Smooth muscle cell (in vitro differentiated cells): ENCODE measurements around the gene CCP110. TPM values are rescaled to one million over a fixed set of nuclear protein-coding genes. Genes with fewer than 3 reads are reported as not detected.
"Not testable (repeated sequence)": the region's sequence is repeated elsewhere in the genome, so short reads cannot be mapped to it uniquely, and the experiment has no call there.

Source experiments
- DNase-seq: peaks from one replicate; lab custom pipeline; 2025; ENCODE audit not compliant: unreplicated experiment; lab: John Stamatoyannopoulos, UW
- H2AFZ ChIP-seq: fragments of 200-600 bp; sonication (generic); 2 replicates; pipeline ENCODE4 v1.6.0; 2016; ENCODE audit warnings: antibody characterized with exemption, low read depth, mild to moderate bottlenecking
- H3F3A ChIP-seq: fragments of 200-600 bp; sonication (generic); 2 replicates; pipeline ENCODE4 v1.6.0; 2017; ENCODE audit warnings: antibody characterized with exemption, low read depth
- H3K27ac ChIP-seq: fragments of 200-600 bp; sonication (generic); 2 replicates; pipeline ENCODE4 v1.5.1; 2016; ENCODE audit warnings: low read depth, mild to moderate bottlenecking
- H3K27me3 ChIP-seq: fragments of 200-600 bp; sonication (generic); 2 replicates; pipeline ENCODE4 v1.6.1; 2016; ENCODE audit warnings: low read depth, mild to moderate bottlenecking
- H3K36me3 ChIP-seq: fragments of 200-600 bp; sonication (generic); 2 replicates; pipeline ENCODE4 v1.5.1; 2016; ENCODE audit warnings: low read depth
- H3K4me1 ChIP-seq: fragments of 200-600 bp; sonication (generic); 2 replicates; pipeline ENCODE4 v1.5.1; 2016; ENCODE audit warnings: low read depth
- H3K4me2 ChIP-seq: fragments of 200-600 bp; sonication (generic); 2 replicates; pipeline ENCODE4 v1.6.0; 2016; ENCODE audit warnings: mild to moderate bottlenecking
- H3K4me3 ChIP-seq: fragments of 200-600 bp; sonication (generic); 2 replicates; pipeline ENCODE4 v1.5.1; 2016; ENCODE audit warnings: mild to moderate bottlenecking
- H3K79me2 ChIP-seq: fragments of 200-600 bp; sonication (generic); 2 replicates; pipeline ENCODE4 v1.6.0; 2016; ENCODE audit warnings: low read depth, mild to moderate bottlenecking
- H3K9ac ChIP-seq: fragments of 200-600 bp; sonication (generic); 2 replicates; pipeline ENCODE4 v1.6.0; 2016; ENCODE audit warnings: low read depth
- H3K9me3 ChIP-seq: fragments of 200-600 bp; sonication (generic); replicated peaks from 2 replicates; pipeline ENCODE4 v1.5.1; 2016; ENCODE audit warnings: low read depth
- H4K20me1 ChIP-seq: fragments of 200-600 bp; sonication (generic); 2 replicates; pipeline ENCODE4 v1.6.0; 2016; ENCODE audit warnings: low read depth
- WGBS: methylation state at CpG from one replicate; pipeline ENCODE4 v1.1.7; 2016; ENCODE audit warnings: low lambda C conversion rate; 5-methylcytosine and 5-hydroxymethylcytosine counted together
- polyA plus RNA-seq: library from polyadenylated mRNA; unstranded; fragments of >200 nt; fragmentation: Nextera tagmentation; extraction: Ambion mirVana; gene quantifications from 2 replicates; pipeline ENCODE4 v1.2.1, GENCODE V29; 2016
- total RNA-seq: library from RNA; depleted of rRNA; stranded (reverse); fragments of >200 nt; gene quantifications from 2 replicates; pipeline ENCODE4 v1.2.3, GENCODE V29; 2014
- TF ChIP-seq, protein P1 (sequence below): fragments of 200-600 bp; sonication (generic); IDR thresholded peaks from 2 replicates; pipeline ENCODE4 v1.5.1; 2017; ENCODE audit warnings: borderline replicate concordance, mild to moderate bottlenecking, antibody characterized with exemption; ENCODE audit not compliant: insufficient read depth, poor library complexity, severe bottlenecking

Gene CCP110
- total and polyA plus RNA-seq, 2 experiments from 2014 or later = 6.2 to 9.3 TPM

- WGBS = 94% methylated on average over 6 of the region's 6 CpGs
Observed at GRCh38 chr16:19540241-19540970, 16.7 kb downstream of the CCP110 start.

DNA sequence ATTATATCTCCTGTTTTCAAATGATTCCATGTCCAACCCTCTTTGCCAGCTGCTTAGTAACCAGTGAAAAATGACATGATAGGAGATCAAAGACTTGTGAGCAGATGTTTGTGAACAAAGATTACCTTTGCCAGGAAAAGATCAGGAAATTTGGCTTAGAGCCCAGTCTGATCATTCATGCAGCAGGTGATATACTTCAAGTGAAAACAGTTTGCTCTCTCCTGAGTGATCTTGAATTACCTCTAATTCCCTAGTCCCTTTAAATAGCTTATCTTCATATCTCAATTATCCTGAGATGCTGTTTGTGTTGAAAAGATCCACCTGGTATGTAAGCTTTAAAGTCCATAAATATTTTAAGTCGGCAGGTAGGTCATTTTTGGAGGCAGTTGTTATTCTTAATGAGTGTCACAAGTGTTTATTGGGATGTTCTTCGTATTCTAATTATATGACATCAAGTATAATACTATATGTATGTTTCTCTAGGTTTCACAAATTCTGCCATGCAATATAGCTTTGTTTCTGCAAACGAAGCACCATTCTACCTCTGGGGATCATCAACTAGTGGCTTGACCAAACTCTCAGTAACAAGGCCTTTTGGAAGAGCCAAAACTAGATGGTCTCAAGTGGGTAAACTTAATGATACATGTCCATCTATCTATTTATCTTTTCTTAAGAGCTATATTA, 18.5 kb downstream of the CCP110 start:
- Histone ChIP-seq H3K27me3 (no peaks in the 10 kb centered on the region), H3K9me3 (no peaks in the 10 kb centered on the region), H3K4me2 (no peak overlapping the region), H3F3A (no peaks in the 10 kb centered on the region), H3K9ac (no peak overlapping the region), H3K79me2 (peaks cover 4% of the 10 kb centered on the region), H3K4me3 (no peak overlapping the region), H3K36me3 (peaks cover 8% of the 10 kb centered on the region), H3K4me1 (no peaks in the 10 kb centered on the region), H4K20me1 (no peaks in the 10 kb centered on the region), H3K27ac (no peak overlapping the region), H2AFZ (no peak overlapping the region)
- WGBS = 91% methylated on average over 3 of the region's 3 CpGs
- TF ChIP-seq, protein P1, sequence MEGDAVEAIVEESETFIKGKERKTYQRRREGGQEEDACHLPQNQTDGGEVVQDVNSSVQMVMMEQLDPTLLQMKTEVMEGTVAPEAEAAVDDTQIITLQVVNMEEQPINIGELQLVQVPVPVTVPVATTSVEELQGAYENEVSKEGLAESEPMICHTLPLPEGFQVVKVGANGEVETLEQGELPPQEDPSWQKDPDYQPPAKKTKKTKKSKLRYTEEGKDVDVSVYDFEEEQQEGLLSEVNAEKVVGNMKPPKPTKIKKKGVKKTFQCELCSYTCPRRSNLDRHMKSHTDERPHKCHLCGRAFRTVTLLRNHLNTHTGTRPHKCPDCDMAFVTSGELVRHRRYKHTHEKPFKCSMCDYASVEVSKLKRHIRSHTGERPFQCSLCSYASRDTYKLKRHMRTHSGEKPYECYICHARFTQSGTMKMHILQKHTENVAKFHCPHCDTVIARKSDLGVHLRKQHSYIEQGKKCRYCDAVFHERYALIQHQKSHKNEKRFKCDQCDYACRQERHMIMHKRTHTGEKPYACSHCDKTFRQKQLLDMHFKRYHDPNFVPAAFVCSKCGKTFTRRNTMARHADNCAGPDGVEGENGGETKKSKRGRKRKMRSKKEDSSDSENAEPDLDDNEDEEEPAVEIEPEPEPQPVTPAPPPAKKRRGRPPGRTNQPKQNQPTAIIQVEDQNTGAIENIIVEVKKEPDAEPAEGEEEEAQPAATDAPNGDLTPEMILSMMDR = no peak
- DNase-seq = no peak

More at GRCh38 chr16:19540241-19540970, 16.7 kb downstream of the CCP110 start:
- Histone ChIP-seq H3K4me1 (no peaks in the 10 kb centered on the region), H3K36me3 (peaks cover 8% of the 10 kb centered on the region), H3K4me2 (no peak overlapping the region), H3K4me3 (no peak overlapping the region), H3K27me3 (no peaks in the 10 kb centered on the region), H3F3A (no peaks in the 10 kb centered on the region), H3K9me3 (no peaks in the 10 kb centered on the region), H3K79me2 (no peaks in the 10 kb centered on the region), H2AFZ (no peak overlapping the region), H3K27ac (no peak overlapping the region), H3K9ac (no peak overlapping the region), H4K20me1 (no peaks in the 10 kb centered on the region)
- TF ChIP-seq, protein P1 = no peak
- DNase-seq = no peak

DNA sequence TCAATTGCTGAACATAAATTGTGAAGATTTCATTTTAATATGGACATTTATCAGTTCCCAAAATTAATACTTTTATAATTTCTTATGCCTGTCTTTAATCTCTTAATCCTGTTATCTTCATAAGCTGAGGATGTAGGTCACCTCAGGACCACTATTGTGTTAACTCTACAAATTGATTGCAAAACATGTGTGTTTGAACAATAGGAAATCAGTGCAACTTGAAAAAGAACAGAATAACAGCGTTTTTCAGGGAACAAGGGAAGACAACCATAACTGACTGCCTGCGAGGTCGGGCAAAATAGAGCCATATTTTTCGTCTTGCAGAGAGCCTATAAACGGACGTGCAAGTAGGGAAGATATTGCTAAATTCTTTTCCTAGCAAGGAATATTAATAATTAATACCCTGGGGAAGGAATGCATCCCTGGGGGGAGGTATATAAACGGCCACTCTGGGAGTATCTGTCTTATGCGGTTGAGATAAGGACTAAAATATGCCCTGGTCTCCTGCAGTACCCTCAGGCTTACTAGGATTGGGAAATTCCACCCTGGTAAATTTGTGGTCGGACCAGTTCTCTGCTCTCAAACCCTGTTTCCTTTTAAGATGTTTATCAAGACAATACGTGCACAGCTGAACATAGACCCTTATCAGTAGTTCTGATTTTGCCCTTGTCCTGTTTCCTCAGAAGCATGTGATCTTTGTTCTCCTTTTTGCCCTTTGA, 19.7 kb downstream of the CCP110 start:
- H3K36me3 ChIP-seq, H2AFZ ChIP-seq: not testable (repeated sequence)
- WGBS = 85% methylated on average over 10 of the region's 10 CpGs

GRCh38 chr16:19548144-19548543, 24.4 kb downstream of the CCP110 start:
- H3K4me2 ChIP-seq = no peak overlapping the region
- no peak overlapping the region for H3K27ac ChIP-seq
- H3K79me2 ChIP-seq = peaks cover 4% of the 10 kb centered on the region
- H3K4me3 ChIP-seq = no peak overlapping the region
- no peak overlapping the region for H2AFZ ChIP-seq
- 96% methylated on average over 3 of the region's 3 CpGs for WGBS
- no peaks in the 10 kb centered on the region for H3K27me3 ChIP-seq
- H3K36me3 ChIP-seq = no peaks in the 10 kb centered on the region
- no peaks in the 10 kb centered on the region for H4K20me1 ChIP-seq
- TF ChIP-seq, protein P1 = no peak
- H3K9me3 ChIP-seq = no peaks in the 10 kb centered on the region
- DNase-seq = no peak
- H3K9ac ChIP-seq = no peak overlapping the region
- no peaks in the 10 kb centered on the region for H3F3A ChIP-seq
- no peaks in the 10 kb centered on the region for H3K4me1 ChIP-seq

More for the DNA sequence above, 19.7 kb downstream of the CCP110 start:
- not testable (repeated sequence) for H3K4me2 ChIP-seq, H3K4me1 ChIP-seq, H3K27me3 ChIP-seq, DNase-seq, H3K27ac ChIP-seq, H3K4me3 ChIP-seq, H3K9me3 ChIP-seq, H4K20me1 ChIP-seq, H3K9ac ChIP-seq, H3K79me2 ChIP-seq, H3F3A ChIP-seq
